B cell (primary cell): ENCODE results near the gene PIK3AP1. TPM values are rescaled to one million over a fixed set of nuclear protein-coding genes. Genes with fewer than 3 reads are reported as not detected.
A peak's percentile ranks its signal among the peaks of the same experiment; 100 is the strongest.

Source experiments
- ATAC-seq: fragments of 200-7000 bp; cut with Tn5 transposase; one replicate; pipeline ENCODE4 v1.10.0; 2021; ENCODE audit warnings: low read depth, mild to moderate bottlenecking, moderate number of reproducible peaks, moderate library complexity
- CTCF ChIA-PET: fragments of 350-600 bp; sonication (Branson Sonifier 250); formaldehyde crosslinking; loops from one replicate; lab custom pipeline; 2021; ENCODE audit warnings: antibody characterized with exemption, inconsistent platforms; lab: Charles Lee
- POLR2A ChIA-PET: fragments of 350-600 bp; sonication (Branson Sonifier 250); formaldehyde crosslinking; loops from one replicate; lab custom pipeline; 2021; ENCODE audit warnings: antibody characterized with exemption; lab: Charles Lee
- DNase-seq: peaks from one replicate; pipeline ENCODE4 v3.0.0; 2013
- H2AFZ ChIP-seq: 2 replicates; pipeline ENCODE4 v1.6.1; 2012; ENCODE audit warnings: mild to moderate bottlenecking, low read depth, low read length; ENCODE audit not compliant: insufficient read depth, poor library complexity, severe bottlenecking
- H3K27ac ChIP-seq, 2 donors: 1 replicate in 1 of 2; 2 replicates in 1 of 2; pipeline ENCODE4 v1.5.1; 2012 to 2013; ENCODE audit warnings: low read length in 2 of 2, mild to moderate bottlenecking in 2 of 2, moderate library complexity in 1 of 2
- H3K27me3 ChIP-seq, 4 experiments: fragments of 200-600 bp in 1 of 4; sonication (generic) in 1 of 4; replicated peaks in 1 of 4; 1 replicate in 2 of 4; 2 replicates in 2 of 4; pipeline versions ENCODE4 v1.6.1 to v1.7.0; 2013 to 2016; ENCODE audit warnings: low read length in 3 of 4, mild to moderate bottlenecking in 2 of 4, mixed read lengths in 1 of 4, moderate library complexity in 1 of 4; ENCODE audit not compliant: insufficient read depth in 4 of 4, control insufficient read depth in 3 of 4; ENCODE audit errors: control extremely low read depth in 1 of 4
- H3K36me3 ChIP-seq, 2 experiments: replicated peaks in 1 of 2; 1 replicate in 1 of 2; 2 replicates in 1 of 2; pipeline versions ENCODE4 v1.6.1 to v1.7.1; 2013; ENCODE audit warnings: low read length in 1 of 2; ENCODE audit not compliant: insufficient read depth in 2 of 2, control insufficient read depth in 1 of 2; ENCODE audit errors: control extremely low read depth in 1 of 2, extremely low read depth in 1 of 2
- H3K4me1 ChIP-seq, 2 donors: fragments of 200-600 bp in 1 of 2; sonication (generic) in 1 of 2; 1 replicate in 1 of 2; 2 replicates in 1 of 2; pipeline versions ENCODE4 v1.5.1 to v1.6.1; 2013 to 2017; ENCODE audit warnings: low read length in 2 of 2; ENCODE audit not compliant: control insufficient read depth in 2 of 2, insufficient read depth in 2 of 2
- H3K4me2 ChIP-seq: replicated peaks from 2 replicates; pipeline ENCODE3; 2012; ENCODE audit warnings: mild to moderate bottlenecking, low read depth, low read length; ENCODE audit not compliant: poor library complexity, severe bottlenecking
- H3K4me3 ChIP-seq, 5 experiments: fragments of 200-600 bp in 1 of 5; sonication (generic) in 1 of 5; 1 replicate in 3 of 5; 2 replicates in 2 of 5; pipeline versions ENCODE4 v1.5.1 to v1.7.0; 2011 to 2016; ENCODE audit warnings: low read length in 4 of 5, mild to moderate bottlenecking in 4 of 5, low read depth in 2 of 5, control low read depth in 1 of 5, moderate library complexity in 1 of 5; ENCODE audit not compliant: insufficient read depth in 1 of 5; ENCODE audit errors: control extremely low read depth in 1 of 5, extremely low read depth in 1 of 5
- H3K79me2 ChIP-seq: fragments of 200-600 bp; sonication (generic); one replicate; pipeline ENCODE4 v1.6.0; 2016; ENCODE audit warnings: low read length; ENCODE audit not compliant: control insufficient read depth, insufficient read depth
- H3K9ac ChIP-seq: fragments of 200-600 bp; sonication (generic); 2 replicates; pipeline ENCODE4 v1.6.1; 2017; ENCODE audit warnings: mild to moderate bottlenecking, low read length, moderate library complexity
- H3K9me3 ChIP-seq, 3 donors: one replicate each; pipeline versions ENCODE4 v1.6.1 to v1.7.1; 2013; ENCODE audit warnings: low read length in 2 of 3; ENCODE audit not compliant: control insufficient read depth in 2 of 3, insufficient read depth in 1 of 3; ENCODE audit errors: control extremely low read depth in 1 of 3
- H4K20me1 ChIP-seq: 2 replicates; pipeline ENCODE4 v1.6.0; 2012; ENCODE audit warnings: mild to moderate bottlenecking, low read length; ENCODE audit not compliant: insufficient read depth, control insufficient read depth, poor library complexity, severe bottlenecking
- H3K27ac Mint-ChIP-seq: one replicate; pipeline ENCODE4 v1.8.0; 2021; ENCODE audit warnings: mixed read lengths
- H3K27me3 Mint-ChIP-seq: one replicate; pipeline ENCODE4 v1.8.0; 2021; ENCODE audit warnings: mixed read lengths
- H3K4me1 Mint-ChIP-seq: one replicate; pipeline ENCODE4 v1.8.0; 2021; ENCODE audit warnings: mixed read lengths
- H3K4me3 Mint-ChIP-seq: one replicate; pipeline ENCODE4 v1.8.0; 2021; ENCODE audit warnings: mixed read lengths
- H3K9me3 Mint-ChIP-seq: one replicate; pipeline ENCODE4 v1.8.0; 2022; ENCODE audit warnings: mixed read lengths; ENCODE audit not compliant: insufficient read depth
- CTCF ChIP-seq: fragments of 200-600 bp; IDR thresholded peaks from one replicate; pipeline ENCODE4 v1.8.0; 2022; ENCODE audit warnings: antibody characterized with exemption, mild to moderate bottlenecking
- EZH2 ChIP-seq: IDR thresholded peaks from 2 replicates; pipeline ENCODE4 v1.6.1; 2012; ENCODE audit warnings: borderline replicate concordance, low read depth, mild to moderate bottlenecking, moderate library complexity, low read length; ENCODE audit not compliant: insufficient read depth, poor library complexity, severe bottlenecking
- WGBS: methylation state at CpG from one replicate; pipeline ENCODE4 v1.1.5; 2013; ENCODE audit warnings: missing lambda C conversion rate; ENCODE audit not compliant: insufficient coverage; 5-methylcytosine and 5-hydroxymethylcytosine counted together
- intact Hi-C: fragments of 100-400 bp; cut with micrococcal nuclease; formaldehyde crosslinking; loops from one replicate; pipeline ENCODE4 v1.10.0; 2022
- polyA plus RNA-seq: library from polyadenylated mRNA; depleted of rRNA; stranded (reverse); fragments of >200 nt; gene quantifications from 2 replicates; pipeline ENCODE4 v1.2.3, GENCODE V29; 2012
- total RNA-seq, 2 donors: library from RNA; stranded (reverse); fragments of 120-200 nt in 1 of 2; gene quantifications; 1 replicate in 1 of 2; 2 replicates in 1 of 2; pipeline versions ENCODE4 v1.2.3 to v1.2.4, GENCODE V29; 2013 to 2022

Gene PIK3AP1
- total and polyA plus RNA-seq, 2 donors (not counting 1 experiment from before 2014, with no cell fraction given), result 125 to 130 TPM

GRCh38 chr10:96667401-96667800 lies 52.9 kb downstream of the PIK3AP1 start:
- 100% methylated on average over 2 of the region's 3 CpGs for WGBS
- Histone ChIP-seq H3K4me1 (peaks cover 79 to 86% of the 10 kb centered on the region in 2 donors), H3K79me2 (peaks cover 97% of the 10 kb centered on the region), H3K4me3 (peak overlapping the region in 1 of 5 experiments; percentile 42), H3K27ac (peak overlapping the region; percentile 43 to 71), H2AFZ (no peak overlapping the region), H3K9me3 (no peaks in the 10 kb centered on the region), H4K20me1 (peaks cover 52% of the 10 kb centered on the region), H3K4me2 (peak overlapping the region; percentile 42), H3K9ac (no peak overlapping the region), H3K27me3 (no peaks in the 10 kb centered on the region), H3K36me3 (peaks cover 8 to 37% of the 10 kb centered on the region in 2 experiments)
- CTCF ChIA-PET, result interaction anchor here (1.5 to 1.6 kb wide), 2 partner anchors 26 to 51 kb away, joined by 7 to 9 read pairs; no protein-coding TSS in a partner anchor
- peak overlapping the region; percentile 68 for H3K27ac Mint-ChIP-seq
- no peak for TF ChIP-seq CTCF
- TF ChIP-seq EZH2, result no peak
- H3K4me3 Mint-ChIP-seq, result peak overlapping the region; percentile 39
- DNase-seq (no peak), ATAC-seq (no peak)
- POLR2A ChIA-PET, result interaction anchor here (1.4 to 1.6 kb wide), 2 partner anchors 34 to 50 kb away, joined by 4 to 6 read pairs; no protein-coding TSS in a partner anchor
- intact Hi-C loops, result no loop called here
- no peaks in the 10 kb centered on the region for H3K9me3 Mint-ChIP-seq
- H3K27me3 Mint-ChIP-seq, result no peaks in the 10 kb centered on the region
- peaks cover 77% of the 10 kb centered on the region for H3K4me1 Mint-ChIP-seq

- H3K4me1 Mint-ChIP-seq, result peaks cover 71% of the 10 kb centered on the region
- no peaks in the 10 kb centered on the region for H3K9me3 Mint-ChIP-seq
- Histone ChIP-seq H3K4me1 (peaks cover 72 to 79% of the 10 kb centered on the region in 2 donors), H3K9me3 (no peaks in the 10 kb centered on the region), H3K9ac (no peak overlapping the region), H3K36me3 (peaks cover 8 to 31% of the 10 kb centered on the region in 2 experiments), H3K27me3 (no peaks in the 10 kb centered on the region), H3K4me2 (peak overlapping the region; percentile 42), H3K4me3 (peak overlapping the region in 1 of 5 experiments; percentile 42), H4K20me1 (peaks cover 53% of the 10 kb centered on the region), H2AFZ (no peak overlapping the region), H3K27ac (peak overlapping the region; percentile 43 to 71), H3K79me2 (peaks cover 96% of the 10 kb centered on the region)
- ATAC-seq, result peak; percentile 89
- DNase-seq, result peak; percentile 74
- no peaks in the 10 kb centered on the region for H3K27me3 Mint-ChIP-seq
- 9% methylated on average over 2 of the region's 3 CpGs for WGBS
- ChIA-PET POLR2A (interaction anchor here (1.4 to 1.6 kb wide), 2 partner anchors 34 to 51 kb away, joined by 4 to 6 read pairs; no protein-coding TSS in a partner anchor), CTCF (interaction anchor here (0.9 to 1.6 kb wide), 5 partner anchors 20 to 52 kb away, joined by 3 to 9 read pairs (median 5); no protein-coding TSS in a partner anchor)
- intact Hi-C loops, result loop anchor here (1.0 kb wide), 1 partner anchor 14 kb away; no protein-coding TSS in a partner anchor
- H3K4me3 Mint-ChIP-seq, result peak overlapping the region; percentile 39
- peak overlapping the region; percentile 68 for H3K27ac Mint-ChIP-seq
- no peak for TF ChIP-seq EZH2
- TF ChIP-seq CTCF, result no peak
Observed at GRCh38 chr10:96666741-96667140, 53.6 kb downstream of the PIK3AP1 start.
